ENCODE results near the gene CLIC3. TPM values are rescaled to one million over a fixed set of nuclear protein-coding genes. Genes with fewer than 3 reads are reported as not detected.

The CLIC3 gene
- total RNA-seq, 1 donor from 2014 or later: 49.3 TPM

- H3K36me3 ChIP-seq: peaks cover 19% of the 10 kb centered on the region
- TF ChIP-seq CTCF (IDR thresholded peaks at IDR 0.05): no peak
- DNase-seq (no peak), ATAC-seq (no peak)
- no peak overlapping the region for H3K27ac ChIP-seq
- H3K4me3 ChIP-seq: no peak overlapping the region
- H3K27me3 ChIP-seq (ENCODE audit: low read depth): no peaks in the 10 kb centered on the region
- peaks cover 32% of the 10 kb centered on the region for H3K4me1 ChIP-seq
- intact Hi-C loops (cut with DNase I): no loop called here
- no peaks in the 10 kb centered on the region for H3K9me3 ChIP-seq
Observed at GRCh38 chr9:137037483-137037882, 41.1 kb upstream of the CLIC3 start.

DNA sequence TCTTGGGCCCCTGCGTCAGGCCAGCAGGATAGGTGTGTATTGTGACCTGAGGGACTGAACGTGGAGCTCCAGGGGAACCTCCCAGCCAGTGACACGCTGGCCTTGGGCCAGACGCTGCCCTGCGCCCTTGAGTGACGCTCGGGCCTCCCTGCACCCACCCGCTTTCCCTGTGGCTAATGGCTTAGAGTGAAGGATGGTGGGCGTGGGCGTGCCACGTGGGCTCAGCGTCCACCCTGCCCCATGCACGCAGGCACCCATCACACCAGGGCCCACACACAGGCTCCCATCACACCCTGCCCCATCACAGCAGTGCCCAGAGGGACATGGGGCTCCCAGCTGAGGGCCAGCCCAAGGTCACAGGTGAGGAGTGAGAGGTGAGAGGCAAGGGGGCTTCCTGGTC lies 40.7 kb upstream of the CLIC3 start:
- H3K9me3 ChIP-seq: no peaks in the 10 kb centered on the region
- no peak for ATAC-seq
- DNase-seq: no peak
- no peak overlapping the region for H3K4me3 ChIP-seq
- H3K36me3 ChIP-seq: peaks cover 19% of the 10 kb centered on the region
- intact Hi-C loops (cut with DNase I): no loop called here
- H3K27ac ChIP-seq: no peak overlapping the region
- H3K27me3 ChIP-seq (ENCODE audit: low read depth): no peaks in the 10 kb centered on the region
- peaks cover 36% of the 10 kb centered on the region for H3K4me1 ChIP-seq
- no peak for TF ChIP-seq CTCF (IDR thresholded peaks at IDR 0.05)

DNA sequence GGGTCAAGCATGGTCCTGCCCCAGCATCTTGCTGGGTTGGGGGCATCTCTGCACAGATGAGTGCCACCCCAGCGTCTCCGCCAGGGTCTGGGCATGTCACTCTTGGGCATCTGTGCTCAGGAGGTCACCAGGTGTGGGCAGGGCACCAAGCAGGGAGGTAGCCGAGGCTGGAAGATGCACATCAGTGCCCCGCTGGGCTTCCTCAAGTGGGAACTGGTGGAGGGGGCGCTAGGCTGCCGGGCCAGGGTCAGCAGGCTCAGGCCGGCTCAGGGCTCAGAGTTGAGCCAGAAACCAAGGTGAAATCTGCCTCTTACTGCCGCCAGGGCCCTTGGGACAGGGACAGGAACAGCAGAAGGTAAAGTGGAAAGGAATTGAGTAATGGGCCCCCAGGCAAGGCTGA lies 39.6 kb upstream of the CLIC3 start:
- intact Hi-C loops (cut with DNase I): no loop called here
- H3K4me1 ChIP-seq: peaks cover 37% of the 10 kb centered on the region
- no peak for DNase-seq

DNA sequence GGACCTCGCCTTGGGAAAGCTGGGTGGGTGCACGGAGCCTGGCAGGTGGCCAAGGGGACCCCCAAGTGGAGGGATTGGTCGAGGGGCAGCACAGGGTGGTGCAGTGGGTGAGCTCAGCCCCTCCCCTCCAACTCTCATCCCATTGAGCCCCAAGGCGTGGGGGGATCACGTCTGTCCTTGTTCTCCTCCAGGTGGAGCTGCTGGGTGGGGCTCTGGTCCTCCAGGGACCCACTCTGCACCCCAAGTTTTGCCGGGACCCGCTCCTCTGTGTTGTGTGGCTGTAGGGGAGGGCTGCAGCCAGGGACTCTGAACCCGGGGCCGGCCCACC lies 39.1 kb upstream of the CLIC3 start:
- Histone ChIP-seq H3K4me3 (no peak overlapping the region), H3K36me3 (peaks cover 19% of the 10 kb centered on the region), H3K4me1 (peaks cover 38% of the 10 kb centered on the region), H3K9me3 (no peaks in the 10 kb centered on the region), H3K27ac (no peak overlapping the region), H3K27me3 (ENCODE audit: low read depth) (no peaks in the 10 kb centered on the region)
- DNase-seq: no peak
- peak; percentile 2 for TF ChIP-seq CTCF (IDR thresholded peaks at IDR 0.05)
- peak in 1 of 2 donors; percentile 0 for ATAC-seq
- intact Hi-C loops (cut with DNase I): no loop called here

More for the DNA sequence above, 39.6 kb upstream of the CLIC3 start:
- Histone ChIP-seq H3K9me3 (no peaks in the 10 kb centered on the region), H3K27me3 (ENCODE audit: low read depth) (no peaks in the 10 kb centered on the region), H3K36me3 (peaks cover 19% of the 10 kb centered on the region), H3K27ac (no peak overlapping the region), H3K4me3 (no peak overlapping the region)
- no peak for TF ChIP-seq CTCF (IDR thresholded peaks at IDR 0.05)
- no peak for ATAC-seq

DNA sequence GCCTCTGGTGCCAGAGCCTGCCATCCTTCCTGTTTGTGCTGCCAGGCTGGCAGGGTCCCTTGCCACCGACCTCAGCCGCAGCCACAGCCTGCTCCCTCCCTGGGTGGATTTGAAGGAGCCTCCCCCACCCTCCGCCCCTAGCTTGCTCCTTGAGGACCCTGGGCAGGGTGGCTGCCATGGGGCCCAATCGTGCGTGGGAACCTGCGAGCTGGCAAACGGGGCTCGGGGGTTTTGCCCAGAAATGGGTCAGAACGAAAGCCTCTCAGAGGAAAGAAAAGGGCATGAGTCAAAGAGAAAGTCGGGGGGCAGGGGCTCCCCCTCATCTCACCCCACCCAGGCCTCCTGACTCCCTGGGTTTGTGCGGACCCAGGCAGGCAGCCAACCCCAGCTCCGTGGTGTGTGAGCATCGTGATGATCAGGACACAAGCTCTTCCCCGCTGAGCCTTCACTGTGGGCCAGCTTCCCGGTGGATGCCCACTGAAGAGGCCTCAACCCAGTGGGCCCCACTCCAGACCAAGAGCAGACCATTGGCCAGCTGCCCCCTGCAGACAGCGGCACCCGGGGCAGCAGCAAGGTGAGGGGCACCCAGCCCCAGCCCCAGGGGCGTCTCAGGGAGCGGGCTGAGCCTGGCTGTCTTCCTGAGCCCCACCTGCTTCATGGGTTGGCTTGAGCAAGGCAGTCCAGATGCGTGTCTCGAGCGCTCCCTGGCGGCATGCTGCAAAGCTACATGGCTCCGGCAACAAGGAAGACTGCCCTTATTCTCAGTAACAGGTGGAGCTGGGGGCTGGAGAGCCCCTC lies 38.5 kb upstream of the CLIC3 start:
- intact Hi-C loops (cut with DNase I): no loop called here
- Histone ChIP-seq H3K27me3 (ENCODE audit: low read depth) (no peaks in the 10 kb centered on the region), H3K27ac (peak overlapping the region; percentile 58), H3K4me3 (peak overlapping the region; percentile 12), H3K4me1 (peaks cover 43% of the 10 kb centered on the region), H3K9me3 (no peaks in the 10 kb centered on the region), H3K36me3 (peaks cover 18% of the 10 kb centered on the region)
- peak; percentile 94 for TF ChIP-seq CTCF (IDR thresholded peaks at IDR 0.05)
- DNase-seq (peak; percentile 89), ATAC-seq (peak; percentile 81 to 88)

All from lower lobe of right lung (tissue), 2 donors.